ENCODE results near the gene TAF11L8.
"Not testable (repeated sequence)": the region's sequence is repeated elsewhere in the genome, so short reads cannot be mapped to it uniquely, and the experiment has no call there.

Gene TAF11L8

DNA sequence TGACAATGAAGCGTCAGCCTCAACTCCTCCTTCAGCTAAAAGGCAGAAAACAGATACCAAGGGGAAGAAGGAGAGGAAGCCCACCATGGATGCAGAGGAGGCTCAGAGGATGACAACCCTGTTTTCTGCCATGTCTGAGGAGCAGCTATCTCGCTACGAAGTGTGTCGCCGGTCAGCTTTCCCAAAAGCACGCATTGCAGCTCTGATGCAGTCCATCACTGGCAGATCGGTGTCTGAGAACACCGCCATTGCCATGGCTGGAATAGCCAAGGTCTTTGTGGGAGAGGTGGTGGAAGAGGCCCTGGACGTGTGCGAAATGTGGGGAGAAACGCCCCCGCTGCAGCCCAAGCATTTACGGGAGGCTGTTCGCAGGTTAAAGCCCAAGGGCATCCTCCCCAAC is 14.2 kb upstream of the TAF11L8 start:
- TF ChIP-seq, protein P1, sequence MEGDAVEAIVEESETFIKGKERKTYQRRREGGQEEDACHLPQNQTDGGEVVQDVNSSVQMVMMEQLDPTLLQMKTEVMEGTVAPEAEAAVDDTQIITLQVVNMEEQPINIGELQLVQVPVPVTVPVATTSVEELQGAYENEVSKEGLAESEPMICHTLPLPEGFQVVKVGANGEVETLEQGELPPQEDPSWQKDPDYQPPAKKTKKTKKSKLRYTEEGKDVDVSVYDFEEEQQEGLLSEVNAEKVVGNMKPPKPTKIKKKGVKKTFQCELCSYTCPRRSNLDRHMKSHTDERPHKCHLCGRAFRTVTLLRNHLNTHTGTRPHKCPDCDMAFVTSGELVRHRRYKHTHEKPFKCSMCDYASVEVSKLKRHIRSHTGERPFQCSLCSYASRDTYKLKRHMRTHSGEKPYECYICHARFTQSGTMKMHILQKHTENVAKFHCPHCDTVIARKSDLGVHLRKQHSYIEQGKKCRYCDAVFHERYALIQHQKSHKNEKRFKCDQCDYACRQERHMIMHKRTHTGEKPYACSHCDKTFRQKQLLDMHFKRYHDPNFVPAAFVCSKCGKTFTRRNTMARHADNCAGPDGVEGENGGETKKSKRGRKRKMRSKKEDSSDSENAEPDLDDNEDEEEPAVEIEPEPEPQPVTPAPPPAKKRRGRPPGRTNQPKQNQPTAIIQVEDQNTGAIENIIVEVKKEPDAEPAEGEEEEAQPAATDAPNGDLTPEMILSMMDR (IDR thresholded peaks at IDR 0.05; ENCODE audit: control insufficient read depth, insufficient read depth, low read depth, low read length, missing control alignments), result no peak
- no peak overlapping the region for H3K4me3 ChIP-seq (ENCODE audit: control insufficient read depth, low read depth, low read length)
- DNase-seq (ENCODE audit: low read depth), result no peak

DNA sequence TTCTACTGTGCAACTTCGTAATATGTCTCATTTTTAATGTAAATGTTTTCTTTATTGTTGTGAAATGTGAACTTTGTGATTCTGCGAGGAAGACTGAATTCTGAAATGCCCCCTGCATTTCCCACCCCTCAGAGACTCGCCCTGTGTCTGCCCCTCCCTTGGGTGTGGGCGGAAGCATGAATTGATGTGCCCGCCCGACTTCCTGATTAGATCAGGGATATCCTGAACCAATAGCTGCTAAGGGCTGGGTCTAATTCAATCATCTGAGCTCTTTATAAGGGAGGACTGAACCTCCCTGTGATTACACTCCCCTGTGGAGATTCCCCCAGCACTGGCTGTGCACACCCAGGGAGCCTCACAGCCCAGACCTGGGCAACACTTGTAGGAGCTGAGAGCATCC is 13.1 kb upstream of the TAF11L8 start, which contains the start of gene TAF11L11:
TAF11L11 (plus strand) TSS at position 304 of the 400 bp plus-strand sequence.
- not testable (repeated sequence) for H3K4me3 ChIP-seq (ENCODE audit: control insufficient read depth, low read depth, low read length); DNase-seq (ENCODE audit: low read depth)

DNA sequence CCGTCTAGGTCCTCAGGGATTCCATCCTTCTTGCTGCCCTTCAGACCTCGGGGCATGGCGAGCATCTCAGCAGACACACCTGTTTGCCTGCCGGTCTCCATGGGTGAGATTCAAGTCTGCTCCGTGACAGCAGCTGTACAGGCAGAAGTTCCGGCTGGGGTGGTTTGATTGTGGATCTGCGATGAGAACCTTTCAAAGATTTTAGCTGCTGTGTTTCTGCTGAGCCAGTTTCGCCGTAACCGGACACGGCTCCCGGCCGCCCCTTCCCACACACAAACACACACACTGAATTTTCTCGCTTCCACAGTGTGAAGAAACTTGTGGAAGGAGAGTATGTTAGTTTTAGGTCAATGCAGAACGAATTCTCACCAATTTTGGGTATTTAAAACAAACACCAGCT is 7.0 kb upstream of the TAF11L8 start, which contains the start of gene TAF11L10:
TAF11L10 (minus strand) TSS at position 101 of the 400 bp plus-strand sequence.
- not testable (repeated sequence) for H3K4me3 ChIP-seq (ENCODE audit: control insufficient read depth, low read depth, low read length); DNase-seq (ENCODE audit: low read depth)

DNA sequence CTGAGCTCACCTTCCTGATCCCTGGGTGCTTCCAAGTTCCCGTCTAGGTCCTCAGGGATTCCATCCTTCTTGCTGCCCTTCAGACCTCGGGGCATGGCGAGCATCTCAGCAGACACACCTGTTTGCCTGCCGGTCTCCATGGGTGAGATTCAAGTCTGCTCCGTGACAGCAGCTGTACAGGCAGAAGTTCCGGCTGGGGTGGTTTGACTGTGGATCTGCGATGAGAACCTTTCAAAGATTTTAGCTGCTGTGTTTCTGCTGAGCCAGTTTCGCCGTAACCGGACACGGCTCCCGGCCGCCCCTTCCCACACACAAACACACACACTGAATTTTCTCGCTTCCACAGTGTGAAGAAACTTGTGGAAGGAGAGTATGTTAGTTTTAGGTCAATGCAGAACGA is 3.5 kb upstream of the TAF11L8 start, which contains the start of gene TAF11L9:
TAF11L9 (minus strand) TSS at position 140 of the 400 bp plus-strand sequence.
- H3K4me3 ChIP-seq (ENCODE audit: control insufficient read depth, low read depth, low read length); DNase-seq (ENCODE audit: low read depth): not testable (repeated sequence)

DNA sequence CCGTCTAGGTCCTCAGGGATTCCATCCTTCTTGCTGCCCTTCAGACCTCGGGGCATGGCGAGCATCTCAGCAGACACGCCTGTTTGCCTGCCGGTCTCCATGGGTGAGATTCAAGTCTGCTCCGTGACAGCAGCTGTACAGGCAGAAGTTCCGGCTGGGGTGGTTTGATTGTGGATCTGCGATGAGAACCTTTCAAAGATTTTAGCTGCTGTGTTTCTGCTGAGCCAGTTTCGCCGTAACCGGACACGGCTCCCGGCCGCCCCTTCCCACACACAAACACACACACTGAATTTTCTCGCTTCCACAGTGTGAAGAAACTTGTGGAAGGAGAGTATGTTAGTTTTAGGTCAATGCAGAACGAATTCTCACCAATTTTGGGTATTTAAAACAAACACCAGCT is 5.1 kb downstream of the TAF11L8 start, which contains the start of gene TAF11L7:
TAF11L7 (minus strand) TSS at position 101 of the 400 bp plus-strand sequence.
- H3K4me3 ChIP-seq (ENCODE audit: control insufficient read depth, low read depth, low read length); DNase-seq (ENCODE audit: low read depth): not testable (repeated sequence)

Measured in AG09309 (cell line).